B cell (primary cell): Measurements from ENCODE around the gene ZSCAN30.

Source experiments
- CTCF ChIP-seq: fragments of 200-600 bp; IDR thresholded peaks from one replicate; pipeline ENCODE4 v1.8.0; 2022; ENCODE audit warnings: antibody characterized with exemption, mild to moderate bottlenecking
- EZH2 ChIP-seq: IDR thresholded peaks from 2 replicates; pipeline ENCODE4 v1.6.1; 2012; ENCODE audit warnings: borderline replicate concordance, low read depth, mild to moderate bottlenecking, moderate library complexity, low read length; ENCODE audit not compliant: insufficient read depth, poor library complexity, severe bottlenecking

GRCh38 chr18:35240664-35241447 lies 49.2 kb downstream of the ZSCAN30 start, which contains the start of gene ZNF397:
- no peak for TF ChIP-seq EZH2
- TF ChIP-seq CTCF: no peak
